GM18526 (cell line): Measurements from ENCODE around the gene BEND3.

Experiments
- POLR2A ChIP-seq: IDR thresholded peaks from 3 replicates; pipeline ENCODE4 v1.6.1; 2011; ENCODE audit not compliant: insufficient read length; ENCODE audit errors: extremely low read depth

Gene BEND3

DNA sequence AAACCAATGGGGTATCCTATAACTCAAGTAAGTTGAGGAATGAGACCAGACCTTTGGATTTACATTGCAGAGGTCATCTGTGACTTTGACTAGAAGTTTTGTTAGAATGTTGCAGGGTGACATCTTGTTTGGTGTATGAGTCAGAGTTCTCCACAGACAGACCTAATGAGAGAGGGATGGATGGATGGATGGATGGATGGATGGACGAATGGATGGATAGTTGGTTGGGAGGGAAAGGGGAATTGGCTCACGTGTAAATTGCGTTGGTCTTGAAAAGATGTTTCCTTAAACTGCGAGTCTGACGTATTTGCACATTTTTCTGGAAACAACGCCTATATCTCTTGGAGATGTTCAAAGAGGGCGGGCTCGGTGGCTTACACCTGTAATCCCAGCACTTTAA is 88.3 kb downstream of the BEND3 start:
- no peak for TF ChIP-seq POLR2A

DNA sequence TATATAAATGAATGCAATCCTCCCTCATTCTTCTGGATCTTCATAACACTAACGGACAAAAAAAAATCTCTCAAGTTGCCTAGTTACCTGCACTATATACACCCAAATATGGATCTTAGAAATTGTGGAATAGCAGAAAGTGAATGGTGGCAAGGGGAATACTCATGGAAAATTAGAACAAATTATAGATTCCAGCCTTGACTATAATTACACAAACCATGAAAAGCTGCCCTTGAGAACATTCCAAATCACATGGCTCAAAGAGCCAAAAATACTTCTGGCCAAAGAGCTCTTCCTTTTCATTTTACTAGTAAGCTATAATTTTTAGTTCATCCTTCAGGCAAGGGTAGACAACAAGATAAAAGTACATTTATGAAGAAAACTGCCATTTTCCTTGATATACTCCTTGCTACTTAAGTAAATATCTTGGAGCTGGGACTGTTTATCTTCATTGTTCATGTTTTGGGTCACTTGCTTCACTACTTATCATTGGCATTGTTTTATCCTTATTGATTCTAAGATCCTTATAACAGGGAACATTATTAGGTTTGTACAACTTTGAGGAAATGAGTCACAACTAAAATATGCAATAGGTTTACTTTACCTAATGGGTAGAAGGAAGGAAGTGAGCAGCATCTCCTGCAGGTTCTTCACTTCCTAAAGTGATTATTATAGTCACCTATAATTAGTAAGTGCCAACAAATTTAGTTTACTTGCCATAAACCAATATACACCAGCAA is 93.7 kb downstream of the BEND3 start:
- TF ChIP-seq POLR2A, result no peak

DNA sequence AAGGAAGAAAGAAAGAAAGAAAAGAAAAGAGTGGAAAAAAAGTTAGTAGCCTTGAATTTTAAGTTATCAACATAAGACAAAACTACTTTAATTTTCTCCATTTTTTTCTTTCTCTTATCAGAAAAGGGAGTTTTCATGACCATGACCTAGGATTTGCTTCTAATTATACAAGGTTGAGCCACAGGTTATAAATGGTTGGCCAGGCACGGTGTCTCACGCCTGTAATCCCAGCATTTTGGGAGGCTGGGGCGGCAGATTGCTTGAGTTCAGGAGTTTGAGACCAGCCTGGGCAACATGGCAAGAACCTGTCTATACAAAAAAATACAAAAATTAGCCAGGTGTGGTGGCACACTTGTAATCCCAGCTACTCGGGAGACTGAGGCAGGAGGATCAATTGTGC is 95.1 kb downstream of the BEND3 start:
- TF ChIP-seq POLR2A, result no peak

DNA sequence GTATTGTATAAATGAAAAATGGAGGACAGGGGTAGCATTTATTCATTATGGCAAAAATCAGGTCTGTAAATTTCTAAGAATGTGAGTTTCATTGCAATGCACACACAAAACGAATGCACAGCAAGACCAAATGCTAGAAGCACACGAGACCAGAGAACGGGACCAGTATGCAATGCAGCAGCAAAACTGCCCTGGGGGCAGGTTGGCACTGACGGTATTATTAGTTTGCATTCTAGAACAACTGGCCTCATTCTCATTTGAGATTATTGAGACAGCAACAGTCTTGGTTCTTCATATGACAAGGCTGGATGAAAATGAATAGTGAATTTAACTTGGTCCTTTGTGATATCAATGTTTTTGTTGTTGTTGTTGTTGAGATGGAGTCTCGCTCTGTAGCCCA is 96.3 kb downstream of the BEND3 start:
- TF ChIP-seq POLR2A, result no peak
